NCI-H82 treated with DMSO at 0.1 percent for 48 hours (cell line): ENCODE data around the gene IL15.
"Not testable (repeated sequence)": the region's sequence is repeated elsewhere in the genome, so short reads cannot be mapped to it uniquely, and the experiment has no call there.

Experiments
- DNase-seq: peaks from one replicate; lab custom pipeline; 2025; ENCODE audit not compliant: unreplicated experiment; lab: John Stamatoyannopoulos, UW

Gene IL15

GRCh38 chr4:141636082-141636770 lies at the start of gene IL15:
Gene IL15, plus strand, starts transcription at chr4:141636583. Its CDS starts 82,882 bp downstream, at chr4:141719465.
- DNase-seq, result no peak

- DNase-seq, result no peak
Observed at GRCh38 chr4:141587897-141588296, 48.5 kb upstream of the IL15 start.

- no peak for DNase-seq
Observed at GRCh38 chr4:141595531-141595930, 40.9 kb upstream of the IL15 start.

- DNase-seq, result no peak
Observed at GRCh38 chr4:141599853-141600252, 36.5 kb upstream of the IL15 start.

- DNase-seq, result not testable (repeated sequence)
Observed at GRCh38 chr4:141604683-141605082, 31.7 kb upstream of the IL15 start.

- no peak for DNase-seq
Observed at GRCh38 chr4:141605425-141605856, 30.9 kb upstream of the IL15 start.

- no peak for DNase-seq
Observed at GRCh38 chr4:141609243-141609642, 27.1 kb upstream of the IL15 start.

GRCh38 chr4:141610365-141610764 lies 26.0 kb upstream of the IL15 start:
- DNase-seq, result no peak

- no peak for DNase-seq
Observed at GRCh38 chr4:141614878-141615586, 21.4 kb upstream of the IL15 start.

- not testable (repeated sequence) for DNase-seq
Observed at GRCh38 chr4:141615587-141615918, 20.8 kb upstream of the IL15 start.

- DNase-seq, result no peak
Observed at GRCh38 chr4:141620715-141621114, 15.7 kb upstream of the IL15 start.

- no peak for DNase-seq
Observed at GRCh38 chr4:141625023-141625422, 11.4 kb upstream of the IL15 start.

GRCh38 chr4:141630854-141631253 lies 5.5 kb upstream of the IL15 start:
- no peak for DNase-seq

GRCh38 chr4:141635736-141636081 lies 674 bp upstream of the IL15 start:
- DNase-seq, result no peak

GRCh38 chr4:141636771-141637460 lies 533 bp downstream of the IL15 start:
- no peak for DNase-seq

GRCh38 chr4:141637565-141637964 lies 1.2 kb downstream of the IL15 start:
- DNase-seq, result no peak

GRCh38 chr4:141638230-141638629 lies 1.8 kb downstream of the IL15 start:
- no peak for DNase-seq

GRCh38 chr4:141640696-141641095 lies 4.3 kb downstream of the IL15 start:
- DNase-seq, result no peak

GRCh38 chr4:141642063-141642462 lies 5.7 kb downstream of the IL15 start:
- no peak for DNase-seq

- DNase-seq, result no peak
Observed at GRCh38 chr4:141642711-141643110, 6.3 kb downstream of the IL15 start.

GRCh38 chr4:141643557-141643956 lies 7.2 kb downstream of the IL15 start:
- no peak for DNase-seq
